Right renal pelvis (tissue), 4 donors: Measurements from ENCODE around the gene FBXO3. TPM values are rescaled to one million over a fixed set of nuclear protein-coding genes. Genes with fewer than 3 reads are reported as not detected.
"Not testable (repeated sequence)": the region's sequence is repeated elsewhere in the genome, so short reads cannot be mapped to it uniquely, and the experiment has no call there.

Experiments used
- DNase-seq, 4 donors: peaks; one replicate each; pipeline ENCODE4 v3.0.0-alpha.2; 2013; ENCODE audit warnings: low read depth in 4 of 4, low spot score in 3 of 4, missing footprints in 1 of 4
- polyA plus RNA-seq, 4 donors: library from polyadenylated mRNA; unstranded; fragments of 120-200 nt; gene quantifications; one replicate each; pipeline ENCODE4 v1.2.1, GENCODE V29; 2013; ENCODE audit not compliant: insufficient read length in 4 of 4

Gene FBXO3, protein sequence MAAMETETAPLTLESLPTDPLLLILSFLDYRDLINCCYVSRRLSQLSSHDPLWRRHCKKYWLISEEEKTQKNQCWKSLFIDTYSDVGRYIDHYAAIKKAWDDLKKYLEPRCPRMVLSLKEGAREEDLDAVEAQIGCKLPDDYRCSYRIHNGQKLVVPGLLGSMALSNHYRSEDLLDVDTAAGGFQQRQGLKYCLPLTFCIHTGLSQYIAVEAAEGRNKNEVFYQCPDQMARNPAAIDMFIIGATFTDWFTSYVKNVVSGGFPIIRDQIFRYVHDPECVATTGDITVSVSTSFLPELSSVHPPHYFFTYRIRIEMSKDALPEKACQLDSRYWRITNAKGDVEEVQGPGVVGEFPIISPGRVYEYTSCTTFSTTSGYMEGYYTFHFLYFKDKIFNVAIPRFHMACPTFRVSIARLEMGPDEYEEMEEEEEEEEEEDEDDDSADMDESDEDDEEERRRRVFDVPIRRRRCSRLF
- polyA plus RNA-seq = 10 to 100 TPM; 54.2 to 65.9 (median 64.3) TPM

DNA sequence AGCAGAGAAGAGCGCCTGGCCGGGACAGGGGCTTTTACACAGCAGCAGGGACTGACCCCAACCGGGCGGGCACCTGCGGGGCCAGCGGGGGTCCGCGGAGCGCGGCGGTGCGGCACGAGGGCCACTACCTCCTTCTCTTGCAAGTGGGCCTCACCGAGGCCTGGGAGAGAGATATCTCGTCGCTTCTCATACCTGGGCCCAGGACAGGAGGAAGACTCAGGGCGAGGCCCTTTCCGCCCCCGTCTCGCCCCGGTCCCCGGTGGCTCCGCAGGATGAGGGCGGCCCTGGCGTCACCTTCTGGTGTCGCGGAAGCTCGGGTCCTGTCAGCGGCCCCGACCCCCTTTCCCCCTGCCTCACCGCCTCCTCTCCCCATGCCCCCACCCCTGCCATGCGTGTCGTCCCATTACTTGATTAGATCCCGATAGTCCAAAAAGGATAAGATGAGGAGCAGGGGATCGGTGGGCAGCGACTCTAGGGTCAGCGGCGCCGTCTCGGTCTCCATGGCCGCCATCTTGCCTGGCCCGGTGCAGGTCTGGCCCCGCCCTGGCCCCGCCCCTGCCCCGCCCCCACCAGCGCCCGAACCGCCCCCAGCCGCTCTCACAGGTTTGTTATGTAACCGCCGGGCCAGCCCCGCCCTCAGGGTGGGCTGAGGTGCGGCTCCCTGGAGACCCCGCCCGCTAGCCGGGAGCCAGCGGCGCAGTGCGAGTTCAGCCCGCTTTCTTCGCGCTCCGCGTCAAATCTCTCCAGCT is at the start of gene FBXO3:
TSS of gene FBXO3 (minus strand) at position 534 of the 749 bp plus-strand sequence. CDS start at position 511, 23 bp downstream.
- peak; percentile 74 to 82 (median 78) for DNase-seq

DNA sequence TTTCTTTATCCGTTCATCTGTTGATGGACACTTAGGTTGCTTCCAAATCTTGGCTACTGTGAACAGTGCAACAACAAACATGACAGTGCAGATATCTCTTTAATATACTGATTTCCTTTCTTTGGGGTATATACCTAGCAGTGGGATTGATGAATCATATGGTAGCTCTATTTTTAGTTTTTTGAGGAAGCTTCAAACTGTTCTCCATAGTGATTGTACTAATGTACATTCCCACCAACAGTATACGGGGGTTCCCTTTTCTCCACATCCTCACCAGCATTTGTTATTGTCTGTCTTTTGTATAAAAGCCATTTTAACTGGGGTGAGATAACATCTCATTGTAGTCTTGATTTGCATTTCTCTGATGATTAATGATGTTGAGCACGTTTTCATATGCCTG is 48.7 kb upstream of the FBXO3 start:
- not testable (repeated sequence) for DNase-seq

DNA sequence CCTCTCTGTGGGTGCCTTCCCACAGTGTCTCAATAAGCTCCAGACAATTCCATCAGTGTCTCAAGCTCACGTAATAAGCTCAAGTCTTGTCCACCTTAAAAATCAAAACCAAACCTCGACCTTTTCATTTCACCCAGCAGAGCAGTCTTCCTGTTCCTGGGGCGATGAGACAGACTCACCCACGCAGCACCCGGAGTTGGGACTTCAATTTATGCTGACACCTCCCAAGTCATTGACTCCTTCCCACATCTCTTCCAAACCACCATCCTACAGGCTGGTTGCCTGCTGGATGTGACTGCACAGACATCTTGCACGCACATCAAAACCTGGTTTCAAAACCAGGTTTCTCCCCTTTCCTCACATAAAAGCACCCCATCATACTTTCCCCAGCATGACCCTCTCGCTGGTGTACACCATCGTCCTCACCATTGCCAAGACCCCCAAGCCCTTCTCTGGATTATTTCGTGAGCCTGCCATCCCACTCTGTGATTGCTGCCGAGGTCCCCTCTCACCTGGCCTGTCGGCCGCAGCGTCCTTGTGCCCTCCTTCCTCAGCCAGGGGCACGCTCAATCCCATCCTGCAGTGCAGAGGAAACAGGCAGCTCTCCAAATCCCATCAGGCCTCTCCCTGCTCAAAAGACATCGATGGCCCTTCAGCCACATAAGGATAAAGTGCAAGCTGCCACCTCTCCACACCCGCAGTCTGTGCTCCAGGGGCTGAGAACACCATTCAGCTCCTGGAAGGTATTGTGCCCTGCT is 45.1 kb upstream of the FBXO3 start:
- no peak for DNase-seq

DNA sequence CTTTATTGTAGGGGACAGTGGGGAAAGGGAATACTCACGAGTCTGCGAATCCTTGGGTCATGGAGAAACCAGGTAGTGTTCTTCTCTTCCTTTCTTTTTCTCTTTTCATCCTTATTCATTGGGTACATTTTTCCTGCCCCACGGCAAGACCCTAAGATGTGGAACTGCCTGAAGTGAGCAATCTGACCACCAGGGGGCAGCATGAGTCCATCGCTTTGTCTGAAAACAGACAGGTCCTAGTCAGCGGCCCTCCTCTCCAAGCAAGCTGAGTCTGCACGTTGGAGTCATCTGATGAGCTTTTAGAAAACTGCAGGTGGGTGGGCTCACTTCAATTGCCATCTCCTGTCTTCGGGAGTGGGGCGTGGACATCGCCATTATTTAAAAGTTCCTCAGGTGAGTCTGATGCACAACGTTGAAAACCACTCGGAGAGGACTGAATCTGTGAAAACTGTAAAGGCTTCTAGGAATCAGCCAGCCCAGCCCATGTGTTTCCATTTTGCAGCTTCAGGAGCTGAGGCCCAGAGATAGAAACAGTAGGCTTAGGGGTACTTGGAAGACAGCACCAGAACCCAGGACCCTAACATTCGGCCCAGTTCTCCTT is 34.0 kb upstream of the FBXO3 start:
- DNase-seq = peak; percentile 68 to 81 (median 75)

- no peak for DNase-seq
Measured at GRCh38 chr11:33804471-33804870, 30.2 kb upstream of the FBXO3 start.

DNA sequence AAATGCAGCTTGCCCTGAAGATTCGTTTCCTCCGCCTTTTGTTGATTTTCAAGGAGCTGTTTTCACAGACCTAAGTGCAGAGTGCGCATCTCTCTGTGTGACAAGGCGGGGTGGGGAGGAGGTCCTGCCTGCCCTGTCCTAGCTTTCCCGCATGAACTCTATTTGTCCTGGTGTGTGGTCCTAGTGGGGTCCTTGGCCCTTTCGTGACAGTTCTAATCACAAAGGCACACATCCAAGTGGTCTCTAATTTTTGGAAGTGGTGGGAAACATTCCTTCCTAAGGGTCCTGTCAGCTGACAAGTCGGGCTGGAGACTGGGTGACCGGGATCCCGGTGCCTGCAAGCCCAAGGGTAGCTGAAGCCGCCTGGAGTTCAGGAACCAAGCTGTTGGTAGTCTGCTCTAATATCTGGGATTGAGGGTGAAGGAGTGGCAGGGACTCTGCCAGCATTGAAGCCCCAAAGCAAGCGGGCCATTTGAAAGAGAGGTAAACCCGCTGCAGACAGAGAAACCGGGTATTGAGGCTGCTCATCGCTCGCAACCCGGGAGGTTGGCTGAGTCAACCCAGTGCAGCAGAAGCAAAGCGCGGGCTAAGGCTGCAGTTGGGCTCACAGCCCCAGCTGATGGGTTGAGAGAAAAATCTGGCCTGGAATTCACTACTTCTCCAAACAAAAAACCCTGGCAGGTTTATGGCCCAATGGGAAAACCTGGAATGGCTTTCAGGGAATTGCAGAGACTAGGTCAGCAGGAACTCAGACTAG is 28.1 kb upstream of the FBXO3 start:
- peak; percentile 39 to 77 (median 62) for DNase-seq

- DNase-seq = no peak
Measured at GRCh38 chr11:33801821-33802193, 27.5 kb upstream of the FBXO3 start.

GRCh38 chr11:33797879-33798278 is 23.6 kb upstream of the FBXO3 start:
- DNase-seq = no peak

DNA sequence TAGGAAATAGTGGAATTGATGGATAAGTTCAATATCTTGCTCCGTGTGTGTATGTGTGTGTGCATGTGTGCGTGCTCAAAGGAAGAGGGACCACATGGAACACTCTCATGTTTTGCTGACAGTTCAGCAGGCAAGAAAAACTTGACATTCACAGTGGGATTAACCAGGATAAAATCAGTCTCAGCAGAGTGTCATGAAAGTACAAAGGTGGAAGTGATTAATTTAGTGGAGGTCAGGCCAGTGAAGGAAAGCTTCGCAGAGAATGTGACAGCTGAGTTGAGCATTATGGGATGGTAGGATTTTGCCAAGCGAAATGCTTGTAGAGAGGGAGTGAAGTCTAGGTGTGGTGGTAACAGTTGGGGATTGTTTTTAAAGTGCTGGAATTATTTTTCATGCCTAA is 15.7 kb upstream of the FBXO3 start:
- DNase-seq = no peak

GRCh38 chr11:33788095-33788494 is 13.8 kb upstream of the FBXO3 start:
- not testable (repeated sequence) for DNase-seq

DNA sequence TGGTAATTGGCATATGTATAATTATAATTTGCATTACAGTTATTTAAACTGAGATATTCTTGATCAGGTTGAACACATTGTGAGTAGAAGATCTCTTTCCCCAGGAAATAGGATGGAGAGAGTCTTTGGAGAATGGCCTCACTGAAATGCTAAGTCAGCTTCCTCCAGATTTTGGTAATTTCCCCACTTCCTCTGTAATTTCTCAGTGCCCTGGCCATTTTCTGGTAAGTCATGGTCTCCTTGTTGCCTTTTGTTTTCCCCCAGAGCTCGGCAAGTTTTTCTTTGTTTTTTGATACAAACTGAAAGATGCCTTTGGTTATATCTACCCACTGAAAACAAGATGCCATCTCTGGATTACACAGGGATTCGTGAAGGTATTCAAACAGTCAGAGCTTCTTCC is 12.8 kb upstream of the FBXO3 start:
- no peak for DNase-seq

DNA sequence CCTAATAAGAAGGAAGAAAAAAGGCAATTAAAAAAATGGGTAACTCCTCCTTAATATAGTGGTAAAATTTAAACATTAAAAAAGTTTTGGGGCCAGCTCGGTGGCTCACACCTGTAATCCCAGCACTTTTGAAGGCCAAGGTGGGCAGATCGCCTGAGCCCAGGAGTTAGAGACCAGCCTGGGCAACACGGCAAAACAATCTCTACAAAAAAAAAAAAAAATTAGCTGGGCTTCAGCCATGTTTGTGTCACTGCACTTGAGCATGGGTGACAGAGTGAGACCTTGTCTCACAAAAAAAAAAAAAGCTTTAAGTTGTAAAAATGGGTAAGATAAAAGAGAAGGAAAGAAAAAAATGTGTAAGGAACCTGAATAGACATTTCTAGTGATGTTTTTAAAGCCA is 11.3 kb upstream of the FBXO3 start:
- no peak for DNase-seq

GRCh38 chr11:33779849-33780528 is 5.7 kb upstream of the FBXO3 start:
- DNase-seq = no peak

GRCh38 chr11:33778675-33779074 is 4.4 kb upstream of the FBXO3 start:
- no peak for DNase-seq

- DNase-seq = no peak
Measured at GRCh38 chr11:33777906-33778305, 3.6 kb upstream of the FBXO3 start.

DNA sequence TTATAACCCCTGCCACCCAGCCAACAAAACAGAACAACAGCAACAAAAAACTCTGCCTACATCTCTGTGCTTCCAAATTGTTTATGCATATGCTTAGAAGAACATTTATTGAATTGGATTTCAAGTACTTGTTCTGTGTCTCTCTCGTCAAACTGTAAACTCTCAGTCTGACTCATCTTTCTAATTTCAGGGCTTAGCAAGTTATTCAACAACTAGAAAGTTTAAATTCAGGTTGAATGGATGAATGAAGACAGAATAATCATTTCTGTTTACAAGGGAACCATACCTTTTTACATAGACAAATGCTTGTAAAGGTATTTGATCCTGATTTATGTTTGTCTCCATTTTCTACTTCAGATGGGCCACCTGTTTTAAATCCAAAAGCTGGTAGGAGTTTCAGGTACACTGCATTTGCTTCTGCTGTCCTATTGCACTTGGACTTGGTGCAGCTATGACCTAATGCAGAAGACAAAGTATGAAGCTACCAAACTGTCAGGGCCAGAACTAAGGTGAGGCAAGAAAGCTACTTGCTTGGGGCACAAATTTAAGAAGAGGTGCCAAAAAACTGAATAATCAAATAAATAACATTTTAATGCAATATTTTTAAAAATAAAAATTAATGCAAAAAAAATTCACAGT is 1.6 kb upstream of the FBXO3 start:
- DNase-seq = no peak

DNA sequence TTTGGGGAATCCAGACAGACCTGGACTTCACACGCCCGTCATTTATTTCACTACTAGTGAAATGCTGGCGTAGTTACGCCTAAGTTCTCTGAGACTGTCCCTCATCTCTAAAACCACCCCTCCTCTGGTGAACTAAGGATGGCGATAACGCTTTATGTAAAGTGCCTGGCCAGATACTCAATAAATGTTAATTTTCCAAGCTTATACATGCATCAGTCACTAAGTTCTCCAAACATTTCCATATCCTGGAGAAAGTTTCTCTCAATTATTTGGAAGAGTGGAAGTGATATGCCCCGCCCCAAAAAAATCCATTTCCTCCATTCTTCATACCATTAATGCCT is 1.1 kb upstream of the FBXO3 start:
- no peak for DNase-seq

DNA sequence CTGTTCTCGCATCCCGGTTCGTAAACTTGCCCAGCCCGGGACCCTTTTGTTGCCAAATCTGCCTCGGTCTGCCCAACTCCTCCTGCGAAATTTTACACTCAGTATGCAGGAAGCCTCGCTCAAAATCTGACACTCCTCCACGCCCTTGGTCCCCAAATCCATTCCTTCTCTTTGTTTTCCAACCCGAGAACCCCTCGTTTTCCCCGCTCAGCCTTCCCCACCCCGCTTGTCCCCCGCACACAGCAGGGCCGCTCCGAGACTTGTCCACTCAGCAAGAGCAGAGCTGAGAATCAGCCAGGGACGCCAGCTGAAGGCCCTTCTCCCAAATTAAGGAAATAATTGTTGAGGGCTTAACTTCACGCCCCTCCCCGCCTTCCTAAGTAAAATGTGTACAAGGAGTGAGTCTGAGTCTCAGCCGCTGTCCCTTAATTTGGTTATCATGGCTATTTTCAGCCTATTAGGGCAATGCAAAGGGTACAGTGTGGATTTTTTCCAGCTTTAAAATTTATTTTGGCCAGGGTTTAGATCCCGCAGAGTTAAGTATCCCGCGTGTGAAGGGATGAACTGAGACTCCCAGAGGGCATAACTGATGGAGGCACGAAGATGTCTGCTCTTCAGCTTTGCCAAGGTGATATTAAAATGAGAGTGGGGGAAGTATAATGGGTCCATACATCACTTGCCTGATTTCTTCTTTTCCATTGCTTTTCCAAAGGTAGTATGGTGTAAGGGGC is 581 bp upstream of the FBXO3 start:
- peak in 1 of 4 donors; percentile 23 for DNase-seq
